HPDE6-E6E7 (cell line): Measurements from ENCODE around the gene CLEC18A.
"Not testable (repeated sequence)": the region's sequence is repeated elsewhere in the genome, so short reads cannot be mapped to it uniquely, and the experiment has no call there.

Source experiments
- DNase-seq: peaks from one replicate; pipeline ENCODE4 v3.0.0; 2011; ENCODE audit warnings: missing footprints; ENCODE audit errors: extremely low spot score

CLEC18A gene

GRCh38 chr16:69930117-69930776, 20.9 kb upstream of the CLEC18A start:
- peak; percentile 71 for DNase-seq

- DNase-seq, result no peak
Measured at GRCh38 chr16:69931631-69932030, 19.5 kb upstream of the CLEC18A start.

- DNase-seq, result no peak
Measured at GRCh38 chr16:69932228-69932627, 18.9 kb upstream of the CLEC18A start.

GRCh38 chr16:69932691-69933392, 18.3 kb upstream of the CLEC18A start:
- no peak for DNase-seq

GRCh38 chr16:69934044-69934443, 17.1 kb upstream of the CLEC18A start:
- no peak for DNase-seq

GRCh38 chr16:69934751-69935150, 16.4 kb upstream of the CLEC18A start:
- DNase-seq, result no peak

GRCh38 chr16:69935278-69935711, 15.8 kb upstream of the CLEC18A start:
- no peak for DNase-seq

GRCh38 chr16:69935740-69936139, 15.4 kb upstream of the CLEC18A start:
- DNase-seq, result no peak

- no peak for DNase-seq
Measured at GRCh38 chr16:69936252-69936651, 14.9 kb upstream of the CLEC18A start.

- DNase-seq, result no peak
Measured at GRCh38 chr16:69936751-69937211, 14.4 kb upstream of the CLEC18A start.

GRCh38 chr16:69937465-69937951, 13.6 kb upstream of the CLEC18A start:
- no peak for DNase-seq

GRCh38 chr16:69938981-69939820, 11.9 kb upstream of the CLEC18A start:
- no peak for DNase-seq

GRCh38 chr16:69939821-69940585, 11.1 kb upstream of the CLEC18A start:
- no peak for DNase-seq

- no peak for DNase-seq
Measured at GRCh38 chr16:69940676-69941075, 10.5 kb upstream of the CLEC18A start.

- DNase-seq, result no peak
Measured at GRCh38 chr16:69941251-69942098, 9.7 kb upstream of the CLEC18A start.

- no peak for DNase-seq
Measured at GRCh38 chr16:69942099-69942491, 9.0 kb upstream of the CLEC18A start.

GRCh38 chr16:69942627-69943170, 8.4 kb upstream of the CLEC18A start:
- no peak for DNase-seq

- DNase-seq, result not testable (repeated sequence)
Measured at GRCh38 chr16:69943241-69944036, 7.7 kb upstream of the CLEC18A start.

- DNase-seq, result not testable (repeated sequence)
Measured at GRCh38 chr16:69950411-69950810, 723 bp upstream of the CLEC18A start.
